HepG2 (cell line): ENCODE results near the gene PDIK1L. TPM values are rescaled to one million over a fixed set of nuclear protein-coding genes. Genes with fewer than 3 reads are reported as not detected.

Source experiments
- ATAC-seq: fragments of 200-7000 bp; cut with Tn5 transposase; 3 replicates; pipeline ENCODE4 v1.9.1; 2020; ENCODE audit warnings: mild to moderate bottlenecking, moderate library complexity
- BruUV-seq: library from RNA; stranded (reverse); fragments of 400-500 nt; replicated peaks from 2 replicates; lab custom pipeline; 2021; lab: Mats Ljungman, UMichigan
- CTCF ChIA-PET: fragments of 300-600 bp; formaldehyde crosslinking; extraction: SDS; loops from one replicate; lab custom pipeline; 2021; ENCODE audit warnings: low total read pairs, inconsistent platforms, low intra/inter-chr PET ratio; lab: Yijun Ruan, JAX
- POLR2A ChIA-PET: fragments of 350-600 bp; sonication (Branson Sonifier 250); formaldehyde crosslinking; loops from one replicate; lab custom pipeline; 2020; ENCODE audit warnings: antibody characterized with exemption, inconsistent platforms; lab: Yijun Ruan, JAX
- DNase-seq: peaks from one replicate; pipeline ENCODE4 v3.0.0-alpha.2; 2015; ENCODE audit warnings: low spot score
- FAIRE-seq: peaks from 3 replicates; lab custom pipeline; 2011; peaks lifted over from hg19 to GRCh38; lab: Jason Lieb, UNC
- H2AFZ ChIP-seq: one replicate; pipeline ENCODE4 v1.6.1; 2011; ENCODE audit warnings: low read length, inconsistent platforms
- H3K27ac ChIP-seq: fragments of 300-600 bp; 3 replicates; pipeline ENCODE4 v1.8.0; 2011; ENCODE audit warnings: mixed run types, mild to moderate bottlenecking, mixed read lengths, low read length, inconsistent platforms; ENCODE audit not compliant: insufficient read depth; ENCODE audit errors: extremely low read length
- H3K27me3 ChIP-seq, 2 experiments: fragments of 200-600 bp in 1 of 2; 2 replicates in 1 of 2; 3 replicates in 1 of 2; pipeline versions ENCODE4 v1.6.0 to v1.8.0; 2011; ENCODE audit warnings: low read length in 2 of 2, mild to moderate bottlenecking in 2 of 2, moderate library complexity in 2 of 2, inconsistent platforms in 1 of 2; ENCODE audit not compliant: insufficient read depth in 2 of 2, control insufficient read depth in 1 of 2
- H3K36me3 ChIP-seq, 2 experiments: fragments of 200-600 bp in 1 of 2; replicated peaks in 1 of 2; 2 replicates in 1 of 2; 3 replicates in 1 of 2; pipeline versions ENCODE4 v1.5.1 to v1.8.0; 2011; ENCODE audit warnings: low read length in 2 of 2, inconsistent platforms in 1 of 2; ENCODE audit not compliant: insufficient read depth in 2 of 2, control insufficient read depth in 1 of 2
- H3K4me1 ChIP-seq: 2 replicates; pipeline ENCODE4 v1.5.1; 2012; ENCODE audit warnings: low read length, inconsistent platforms; ENCODE audit not compliant: insufficient read depth
- H3K4me2 ChIP-seq: 2 replicates; pipeline ENCODE4 v1.6.0; 2011; ENCODE audit warnings: low read depth, low read length, inconsistent platforms
- H3K4me3 ChIP-seq, 3 experiments: fragments of 200-600 bp in 1 of 3; sonication (generic), shearing (Covaris generic) in 1 of 3; replicated peaks in 1 of 3; 2 replicates each; pipeline ENCODE4 v1.5.1; 2011 to 2016; ENCODE audit warnings: low read length in 3 of 3, inconsistent platforms in 2 of 3, low read depth in 2 of 3, mild to moderate bottlenecking in 2 of 3, control low read depth in 1 of 3, mixed read lengths in 1 of 3; ENCODE audit not compliant: insufficient read depth in 1 of 3
- H3K79me2 ChIP-seq: one replicate; pipeline ENCODE4 v1.6.1; 2011; ENCODE audit warnings: low read length, inconsistent platforms; ENCODE audit not compliant: insufficient read depth
- H3K9ac ChIP-seq: 2 replicates; pipeline ENCODE4 v1.6.0; 2011; ENCODE audit warnings: mild to moderate bottlenecking, low read depth, low read length, inconsistent platforms; ENCODE audit not compliant: insufficient read depth
- H3K9me3 ChIP-seq: 2 replicates; pipeline ENCODE4 v1.5.1; 2012; ENCODE audit warnings: mild to moderate bottlenecking, low read length
- H4K20me1 ChIP-seq: 2 replicates; pipeline ENCODE4 v1.6.0; 2011; ENCODE audit warnings: inconsistent platforms, mild to moderate bottlenecking, low read length, moderate library complexity; ENCODE audit not compliant: insufficient read depth
- ATF5 ChIP-seq: sonication (generic); formaldehyde crosslinking; IDR thresholded peaks from 2 replicates; pipeline ENCODE4 v1.4.0; 2020; ENCODE audit warnings: mild to moderate bottlenecking, low read depth, missing genetic modification reagents
- GABPB1 ChIP-seq: IDR thresholded peaks from 2 replicates; pipeline ENCODE4 v1.6.1; 2016; ENCODE audit warnings: mild to moderate bottlenecking, missing genetic modification reagents, moderate library complexity, missing compliant biosample characterization
- HNF4A ChIP-seq: sonication (generic); formaldehyde crosslinking; IDR thresholded peaks from 2 replicates; pipeline ENCODE4 v1.4.0; 2020; ENCODE audit warnings: missing genetic modification reagents
- NONO ChIP-seq, 2 experiments: fragments of 450-650 bp in 1 of 2; sonication (generic) in 1 of 2; formaldehyde crosslinking in 1 of 2; IDR thresholded peaks in 1 of 2; conservative IDR thresholded peaks in 1 of 2; 2 replicates each; pipeline versions ENCODE4 v1.6.1 to v1.8.0; 2017 to 2022; ENCODE audit warnings: mild to moderate bottlenecking in 1 of 2, missing genetic modification reagents in 1 of 2, moderate library complexity in 1 of 2
- NR2F6 ChIP-seq, 2 experiments: IDR thresholded peaks; 2 replicates each; pipeline ENCODE4 v1.6.1; 2016; ENCODE audit warnings: antibody characterized with exemption in 1 of 2, mild to moderate bottlenecking in 1 of 2
- RXRA ChIP-seq: sonication (generic); formaldehyde crosslinking; IDR thresholded peaks from 2 replicates; pipeline ENCODE4 v1.5.1; 2020; ENCODE audit warnings: missing genetic modification reagents
- SAP130 ChIP-seq: IDR thresholded peaks from 2 replicates; pipeline ENCODE4 v1.6.1; 2016; ENCODE audit warnings: low read depth
- ZNF224 ChIP-seq: sonication (generic); formaldehyde crosslinking; IDR thresholded peaks from 2 replicates; pipeline ENCODE4 v1.5.0; 2020; ENCODE audit warnings: mild to moderate bottlenecking, missing genetic modification reagents
- ZNF263 ChIP-seq: sonication (generic); formaldehyde crosslinking; IDR thresholded peaks from 2 replicates; pipeline ENCODE4 v1.4.0; 2020; ENCODE audit warnings: missing genetic modification reagents
- ZNF3 ChIP-seq: IDR thresholded peaks from 2 replicates; pipeline ENCODE4 v1.7.0; 2017; ENCODE audit warnings: inconsistent platforms
- WGBS: methylation state at CpG from one replicate; pipeline ENCODE4 v1.1.6; 2017; ENCODE audit warnings: low lambda C conversion rate; 5-methylcytosine and 5-hydroxymethylcytosine counted together
- in situ Hi-C: cut with HindIII; loops from 2 replicates; pipeline ENCODE4 v1.10.0; 2017; ENCODE audit warnings: low pct_unique_long_range_greater_than_20kb; ENCODE audit not compliant: extremely low pct_ligation_motif_present
- intact Hi-C: fragments of 100-400 bp; cut with micrococcal nuclease; formaldehyde crosslinking; loops from one replicate; pipeline ENCODE4 v1.10.0; 2022; ENCODE audit not compliant: unreplicated experiment
- polyA plus RNA-seq, 8 experiments: library from polyadenylated mRNA; depleted of rRNA in 3 of 8; stranded (reverse) in 7 of 8; unstranded in 1 of 8; fragments of >200 nt; fragmentation: Illumina TruSeq in 4 of 8; extraction: Trizol in 4 of 8; gene quantifications; 2 replicates each; pipeline versions ENCODE4 v1.2.1 to v1.2.3, GENCODE V29; 2011 to 2016; ENCODE audit warnings: low read depth in 4 of 8, missing spikeins in 1 of 8, mixed read lengths in 1 of 8; ENCODE audit not compliant: insufficient read depth in 1 of 8
- total RNA-seq, 5 experiments: library from RNA; depleted of rRNA; stranded (reverse); fragments of >200 nt; fragmentation: Illumina TruSeq; extraction: Trizol; gene quantifications; 2 replicates each; pipeline ENCODE4 v1.2.3, GENCODE V29; 2016; ENCODE audit warnings: low read depth in 1 of 5
- TF ChIP-seq, protein P1 (sequence below): sonication (generic); formaldehyde crosslinking; IDR thresholded peaks from 2 replicates; pipeline ENCODE4 v1.5.1; 2020; ENCODE audit warnings: mild to moderate bottlenecking, moderate library complexity, missing genetic modification reagents
- TF ChIP-seq, protein P2 (sequence below): sonication (generic); formaldehyde crosslinking; IDR thresholded peaks from 2 replicates; pipeline ENCODE4 v1.5.1; 2020; ENCODE audit warnings: mild to moderate bottlenecking, missing genetic modification reagents, moderate library complexity
- TF ChIP-seq, protein P3 (sequence below): sonication (generic); formaldehyde crosslinking; IDR thresholded peaks from 2 replicates; pipeline ENCODE4 v1.8.0; 2022; ENCODE audit warnings: mild to moderate bottlenecking, missing genetic modification reagents

Gene PDIK1L
- total and polyA plus RNA-seq, 2 of the 13 experiments (the other 11 are each of a cell fraction or from before 2014, with no cell fraction given): 1.9 to 4.6 TPM

DNA sequence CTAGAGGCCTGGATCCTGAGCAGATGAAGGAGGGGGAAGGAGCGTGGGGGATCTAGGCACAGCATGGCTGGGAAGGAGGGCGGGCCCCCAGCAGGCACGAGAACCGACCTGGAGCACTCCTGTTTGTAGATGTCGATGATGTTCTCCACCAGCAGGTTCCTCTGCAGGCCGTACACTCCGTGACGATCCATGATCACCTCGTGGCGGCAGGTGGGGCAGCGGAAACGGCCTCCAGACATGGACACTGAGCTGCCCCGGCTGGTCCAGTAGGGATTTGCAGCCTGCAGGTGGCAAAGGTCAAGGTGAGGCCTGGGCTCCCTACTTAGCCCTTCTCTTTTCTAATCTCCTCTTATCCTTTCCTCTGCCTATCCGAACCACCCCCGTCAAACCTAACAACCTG lies 45.5 kb upstream of the PDIK1L start:
- H3K27ac ChIP-seq: no peak overlapping the region
- peak; percentile 66 for ATAC-seq
- H3K4me2 ChIP-seq: no peak overlapping the region
- FAIRE-seq: no peak
- H2AFZ ChIP-seq: no peak overlapping the region
- peaks cover 7% of the 10 kb centered on the region; the same call in 1 of the 2 replicates for H3K4me1 ChIP-seq
- no peaks in the 10 kb centered on the region for H3K36me3 ChIP-seq
- H3K9me3 ChIP-seq: no peaks in the 10 kb centered on the region
- in situ Hi-C loops (no loop called here), intact Hi-C loops (no loop called here)
- ChIA-PET CTCF (no interaction called here), POLR2A (no interaction called here)
- BruUV-seq: no TSS peak
- no peaks in the 10 kb centered on the region for H4K20me1 ChIP-seq
- H3K9ac ChIP-seq: no peak overlapping the region
- H3K4me3 ChIP-seq: no peak overlapping the region
- no peak for DNase-seq
- WGBS: 4% methylated on average over 8 of the region's 15 CpGs
- peaks cover 5 to 57% of the 10 kb centered on the region in 2 experiments; a peak in 4 of 5 replicates for H3K27me3 ChIP-seq
- H3K79me2 ChIP-seq: no peaks in the 10 kb centered on the region
- TF ChIP-seq ZNF224 (CRISPR knock-in tag): no peak
- no peak for TF ChIP-seq RXRA (CRISPR knock-in tag)
- TF ChIP-seq, protein P1, sequence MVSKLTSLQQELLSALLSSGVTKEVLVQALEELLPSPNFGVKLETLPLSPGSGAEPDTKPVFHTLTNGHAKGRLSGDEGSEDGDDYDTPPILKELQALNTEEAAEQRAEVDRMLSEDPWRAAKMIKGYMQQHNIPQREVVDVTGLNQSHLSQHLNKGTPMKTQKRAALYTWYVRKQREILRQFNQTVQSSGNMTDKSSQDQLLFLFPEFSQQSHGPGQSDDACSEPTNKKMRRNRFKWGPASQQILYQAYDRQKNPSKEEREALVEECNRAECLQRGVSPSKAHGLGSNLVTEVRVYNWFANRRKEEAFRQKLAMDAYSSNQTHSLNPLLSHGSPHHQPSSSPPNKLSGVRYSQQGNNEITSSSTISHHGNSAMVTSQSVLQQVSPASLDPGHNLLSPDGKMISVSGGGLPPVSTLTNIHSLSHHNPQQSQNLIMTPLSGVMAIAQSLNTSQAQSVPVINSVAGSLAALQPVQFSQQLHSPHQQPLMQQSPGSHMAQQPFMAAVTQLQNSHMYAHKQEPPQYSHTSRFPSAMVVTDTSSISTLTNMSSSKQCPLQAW (CRISPR knock-in tag): no peak
- peak; percentile 23; the same call in 1 of the 2 replicates for TF ChIP-seq HNF4A (CRISPR knock-in tag)
- TF ChIP-seq, protein P2, sequence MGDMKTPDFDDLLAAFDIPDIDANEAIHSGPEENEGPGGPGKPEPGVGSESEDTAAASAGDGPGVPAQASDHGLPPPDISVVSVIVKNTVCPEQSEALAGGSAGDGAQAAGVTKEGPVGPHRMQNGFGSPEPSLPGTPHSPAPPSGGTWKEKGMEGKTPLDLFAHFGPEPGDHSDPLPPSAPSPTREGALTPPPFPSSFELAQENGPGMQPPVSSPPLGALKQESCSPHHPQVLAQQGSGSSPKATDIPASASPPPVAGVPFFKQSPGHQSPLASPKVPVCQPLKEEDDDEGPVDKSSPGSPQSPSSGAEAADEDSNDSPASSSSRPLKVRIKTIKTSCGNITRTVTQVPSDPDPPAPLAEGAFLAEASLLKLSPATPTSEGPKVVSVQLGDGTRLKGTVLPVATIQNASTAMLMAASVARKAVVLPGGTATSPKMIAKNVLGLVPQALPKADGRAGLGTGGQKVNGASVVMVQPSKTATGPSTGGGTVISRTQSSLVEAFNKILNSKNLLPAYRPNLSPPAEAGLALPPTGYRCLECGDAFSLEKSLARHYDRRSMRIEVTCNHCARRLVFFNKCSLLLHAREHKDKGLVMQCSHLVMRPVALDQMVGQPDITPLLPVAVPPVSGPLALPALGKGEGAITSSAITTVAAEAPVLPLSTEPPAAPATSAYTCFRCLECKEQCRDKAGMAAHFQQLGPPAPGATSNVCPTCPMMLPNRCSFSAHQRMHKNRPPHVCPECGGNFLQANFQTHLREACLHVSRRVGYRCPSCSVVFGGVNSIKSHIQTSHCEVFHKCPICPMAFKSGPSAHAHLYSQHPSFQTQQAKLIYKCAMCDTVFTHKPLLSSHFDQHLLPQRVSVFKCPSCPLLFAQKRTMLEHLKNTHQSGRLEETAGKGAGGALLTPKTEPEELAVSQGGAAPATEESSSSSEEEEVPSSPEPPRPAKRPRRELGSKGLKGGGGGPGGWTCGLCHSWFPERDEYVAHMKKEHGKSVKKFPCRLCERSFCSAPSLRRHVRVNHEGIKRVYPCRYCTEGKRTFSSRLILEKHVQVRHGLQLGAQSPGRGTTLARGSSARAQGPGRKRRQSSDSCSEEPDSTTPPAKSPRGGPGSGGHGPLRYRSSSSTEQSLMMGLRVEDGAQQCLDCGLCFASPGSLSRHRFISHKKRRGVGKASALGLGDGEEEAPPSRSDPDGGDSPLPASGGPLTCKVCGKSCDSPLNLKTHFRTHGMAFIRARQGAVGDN: peak; percentile 44; the same call in 1 of the 2 replicates
- peak; percentile 44; the same call in 1 of the 2 replicates for TF ChIP-seq NR2F6 (IDR thresholded peaks at IDR 0.05)
- peak; percentile 77 for TF ChIP-seq NR2F6 (CRISPR knock-in tag; IDR thresholded peaks at IDR 0.05)
- TF ChIP-seq NONO (IDR thresholded peaks at IDR 0.05): no peak
- TF ChIP-seq NONO (CRISPR knock-in tag; conservative IDR thresholded peaks at IDR 0.05): no peak
- TF ChIP-seq, protein P3, sequence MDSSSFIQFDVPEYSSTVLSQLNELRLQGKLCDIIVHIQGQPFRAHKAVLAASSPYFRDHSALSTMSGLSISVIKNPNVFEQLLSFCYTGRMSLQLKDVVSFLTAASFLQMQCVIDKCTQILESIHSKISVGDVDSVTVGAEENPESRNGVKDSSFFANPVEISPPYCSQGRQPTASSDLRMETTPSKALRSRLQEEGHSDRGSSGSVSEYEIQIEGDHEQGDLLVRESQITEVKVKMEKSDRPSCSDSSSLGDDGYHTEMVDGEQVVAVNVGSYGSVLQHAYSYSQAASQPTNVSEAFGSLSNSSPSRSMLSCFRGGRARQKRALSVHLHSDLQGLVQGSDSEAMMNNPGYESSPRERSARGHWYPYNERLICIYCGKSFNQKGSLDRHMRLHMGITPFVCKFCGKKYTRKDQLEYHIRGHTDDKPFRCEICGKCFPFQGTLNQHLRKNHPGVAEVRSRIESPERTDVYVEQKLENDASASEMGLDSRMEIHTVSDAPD: no peak
- peak; percentile 82 for TF ChIP-seq ZNF263 (CRISPR knock-in tag)
- no peak for TF ChIP-seq ZNF3 (CRISPR knock-in tag)
- TF ChIP-seq GABPB1 (CRISPR knock-in tag): no peak
- no peak for TF ChIP-seq SAP130 (CRISPR knock-in tag)
- no peak for TF ChIP-seq ATF5 (CRISPR knock-in tag)
